Measurements from ENCODE around the gene ZFYVE1.
A peak's percentile ranks its signal among the peaks of the same experiment; 100 is the strongest.
"Not testable (repeated sequence)": the region's sequence is repeated elsewhere in the genome, so short reads cannot be mapped to it uniquely, and the experiment has no call there.

ZFYVE1 gene

GRCh38 chr14:73003681-73004080 is 23.2 kb downstream of the ZFYVE1 start:
- DNase-seq, result no peak

GRCh38 chr14:73000073-73000472 is 26.8 kb downstream of the ZFYVE1 start:
- no peak for DNase-seq

DNA sequence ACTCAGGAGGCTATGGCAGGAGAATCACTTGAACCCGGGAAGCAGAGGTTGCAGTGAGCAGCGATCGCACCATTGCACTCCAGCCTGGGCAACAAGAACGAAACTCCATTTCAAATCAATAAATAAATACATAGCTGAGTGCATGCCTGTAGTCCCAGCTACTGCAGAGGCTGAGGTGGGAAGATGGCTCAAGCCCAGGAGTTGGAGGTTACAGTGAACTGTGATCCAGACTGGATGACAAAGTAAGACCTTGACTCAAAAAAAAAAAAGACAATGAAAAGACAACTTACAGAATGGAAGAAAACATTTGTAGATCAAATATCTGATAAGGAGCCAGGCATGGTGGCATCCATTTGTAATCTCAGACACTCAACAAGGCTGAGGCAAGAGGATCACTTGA is 27.6 kb downstream of the ZFYVE1 start:
- DNase-seq, result no peak

- DNase-seq, result no peak
Observed at GRCh38 chr14:72998252-72998903, 28.5 kb downstream of the ZFYVE1 start.

- DNase-seq, result no peak
Observed at GRCh38 chr14:72996916-72997315, 30.0 kb downstream of the ZFYVE1 start.

- no peak for DNase-seq
Observed at GRCh38 chr14:72990171-72990570, 36.7 kb downstream of the ZFYVE1 start.

- no peak for DNase-seq
Observed at GRCh38 chr14:72986857-72987256, 40.0 kb downstream of the ZFYVE1 start.

GRCh38 chr14:72986214-72986613 is 40.7 kb downstream of the ZFYVE1 start:
- no peak for DNase-seq

- no peak for DNase-seq
Observed at GRCh38 chr14:72982146-72982708, 44.7 kb downstream of the ZFYVE1 start.

GRCh38 chr14:72980863-72981262 is 46.0 kb downstream of the ZFYVE1 start:
- DNase-seq, result no peak

DNA sequence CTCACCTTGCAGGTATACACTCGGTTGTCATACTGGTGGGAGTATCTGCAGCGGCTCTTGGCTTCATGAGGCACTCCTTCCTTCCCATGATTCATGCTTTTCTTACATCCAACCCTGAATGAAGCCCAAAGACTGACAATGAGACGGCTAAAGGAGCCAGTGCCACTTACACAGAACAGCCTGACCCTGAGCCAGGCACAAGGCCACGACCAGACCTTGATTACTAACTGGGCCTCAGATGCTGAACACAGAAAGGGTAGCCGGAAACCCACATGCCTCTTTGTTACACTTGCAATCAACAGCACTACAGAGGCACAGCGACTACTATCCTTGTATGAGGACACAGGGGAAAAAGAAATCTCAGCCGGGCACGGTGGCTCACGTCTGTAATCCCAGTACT is 48.0 kb downstream of the ZFYVE1 start:
- DNase-seq, result no peak

DNA sequence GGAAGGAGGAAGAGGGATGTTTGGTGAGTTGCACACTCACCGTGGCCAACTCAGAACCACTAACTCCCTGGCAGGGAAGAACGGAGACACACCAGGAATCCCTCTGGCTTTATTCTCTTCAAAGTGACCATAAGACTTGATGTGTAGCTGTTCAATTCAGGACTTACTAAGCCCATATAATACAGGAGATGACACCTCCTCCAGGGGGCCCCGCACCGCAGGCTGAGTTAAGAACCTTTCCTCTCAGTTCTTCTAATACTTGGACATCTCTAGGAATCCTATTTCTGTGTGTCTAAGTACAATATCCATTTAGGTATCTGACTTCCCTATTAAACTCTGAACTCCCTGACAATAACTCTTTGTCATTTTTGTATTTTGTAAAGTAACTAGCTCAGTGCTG is 51.1 kb downstream of the ZFYVE1 start:
- DNase-seq, result no peak

GRCh38 chr14:72974661-72975060 is 52.2 kb downstream of the ZFYVE1 start:
- DNase-seq, result no peak

GRCh38 chr14:72970824-72971434 is 56.0 kb downstream of the ZFYVE1 start:
- DNase-seq, result no peak

DNA sequence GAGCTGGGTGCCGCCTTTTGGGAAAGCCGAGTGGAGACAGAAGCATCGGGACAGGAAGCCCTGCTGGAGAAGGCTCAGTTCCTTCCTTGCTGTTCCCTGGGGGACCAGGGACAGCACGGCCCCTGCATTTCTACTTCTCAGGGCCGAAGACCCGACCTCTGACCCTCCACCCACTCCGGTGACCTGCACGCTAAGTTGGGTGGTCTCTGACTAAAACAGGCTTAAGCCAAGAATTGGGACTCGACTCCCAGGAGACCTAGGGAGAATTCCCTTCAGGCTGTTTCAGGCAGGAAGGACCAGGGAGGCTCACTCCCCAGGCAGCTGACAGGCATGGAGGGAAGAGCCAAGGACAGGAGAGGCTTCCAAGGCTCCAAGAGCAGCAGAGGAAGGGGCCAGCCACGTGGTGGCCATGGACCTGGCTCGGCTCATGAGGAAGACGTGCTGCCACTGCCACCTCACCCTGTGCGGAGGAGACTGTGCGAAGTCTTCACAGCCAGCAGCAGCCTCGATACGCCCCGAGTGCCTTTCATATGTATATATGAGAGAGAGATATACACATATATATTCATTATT is 56.8 kb downstream of the ZFYVE1 start:
- no peak for DNase-seq

DNA sequence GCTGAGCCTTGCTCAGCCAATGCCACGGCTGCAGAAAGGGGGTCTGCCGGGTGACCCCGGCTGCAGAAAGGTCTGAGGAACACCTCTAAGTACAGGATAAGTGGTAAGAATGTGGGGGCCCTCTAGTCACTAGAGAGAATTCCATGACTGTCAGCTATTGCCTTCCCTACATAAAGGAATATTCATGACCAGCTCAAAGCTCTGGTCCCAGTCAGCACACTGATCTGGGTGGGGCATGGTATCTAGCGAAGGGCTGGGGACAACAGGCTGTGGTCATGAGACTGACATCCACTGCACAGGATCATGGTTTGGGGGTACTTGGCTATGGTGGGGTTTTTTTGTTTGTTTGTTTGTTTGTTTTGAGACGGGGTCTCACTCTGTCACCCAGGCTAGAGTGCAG is 58.6 kb downstream of the ZFYVE1 start:
- DNase-seq, result no peak

GRCh38 chr14:72966038-72966437 is 60.9 kb downstream of the ZFYVE1 start:
- DNase-seq, result no peak

DNA sequence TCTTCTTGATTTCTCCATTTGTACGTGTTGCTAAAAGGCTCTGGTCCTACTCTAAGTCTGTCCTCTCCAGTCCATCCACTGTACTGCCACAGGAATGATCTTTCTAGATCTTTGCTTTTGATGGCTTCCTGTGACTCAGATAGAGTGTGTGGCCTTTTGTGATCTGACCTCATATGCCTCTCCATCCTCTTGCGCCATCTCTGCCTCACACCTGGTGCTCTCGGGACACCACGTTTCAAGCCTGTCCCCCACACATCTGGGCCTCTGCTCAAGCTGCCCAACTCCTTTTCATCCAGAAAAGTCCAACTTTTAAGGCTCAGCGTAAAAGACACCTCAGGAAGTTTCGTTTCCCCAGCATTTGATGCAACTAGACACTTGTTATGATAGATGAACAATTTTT is 61.7 kb downstream of the ZFYVE1 start:
- no peak for DNase-seq

DNA sequence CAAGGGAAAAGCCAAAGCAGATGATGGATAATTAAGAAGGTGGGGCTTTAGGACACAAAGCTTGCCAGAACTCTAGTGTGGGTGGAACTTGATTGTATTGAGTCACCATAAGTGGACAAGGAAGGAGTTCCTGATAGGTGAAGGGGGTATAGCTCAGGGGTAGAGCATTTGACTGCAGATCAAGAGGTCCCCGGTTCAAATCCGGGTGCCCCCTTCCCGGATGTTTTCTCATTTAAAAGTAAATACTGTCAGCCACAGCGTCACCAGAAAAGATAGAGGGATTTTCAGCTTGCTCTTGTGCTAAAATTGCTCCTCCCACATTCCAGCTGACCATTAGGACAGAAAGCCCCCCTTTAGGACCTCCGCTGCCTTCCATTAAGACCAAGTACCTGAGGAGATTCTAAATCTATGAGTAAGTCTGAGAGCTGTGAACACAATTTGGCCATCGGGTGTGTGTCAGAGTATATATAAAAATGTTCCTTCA is 64.0 kb downstream of the ZFYVE1 start:
- DNase-seq, result peak; percentile 17

DNA sequence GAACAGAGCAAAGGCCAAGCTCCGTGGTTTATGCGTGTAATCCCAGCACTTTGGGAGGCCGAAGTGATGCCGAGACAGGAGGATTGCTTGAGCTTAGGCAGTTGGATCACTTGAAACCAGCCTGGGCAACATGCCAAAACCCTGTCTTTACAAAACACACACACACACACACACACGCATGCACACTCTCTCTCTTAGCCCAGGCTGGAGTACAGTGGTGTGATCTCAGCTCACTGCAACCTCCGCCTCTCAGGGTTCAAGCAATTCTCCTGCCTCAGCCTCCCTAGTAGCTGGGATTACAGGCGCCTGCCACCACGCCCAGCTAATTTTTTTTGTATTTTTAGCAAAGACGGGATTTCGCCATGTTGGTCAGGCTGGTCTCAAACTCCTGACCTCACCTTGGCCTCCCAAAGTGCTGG is 64.6 kb downstream of the ZFYVE1 start:
- not testable (repeated sequence) for DNase-seq

DNA sequence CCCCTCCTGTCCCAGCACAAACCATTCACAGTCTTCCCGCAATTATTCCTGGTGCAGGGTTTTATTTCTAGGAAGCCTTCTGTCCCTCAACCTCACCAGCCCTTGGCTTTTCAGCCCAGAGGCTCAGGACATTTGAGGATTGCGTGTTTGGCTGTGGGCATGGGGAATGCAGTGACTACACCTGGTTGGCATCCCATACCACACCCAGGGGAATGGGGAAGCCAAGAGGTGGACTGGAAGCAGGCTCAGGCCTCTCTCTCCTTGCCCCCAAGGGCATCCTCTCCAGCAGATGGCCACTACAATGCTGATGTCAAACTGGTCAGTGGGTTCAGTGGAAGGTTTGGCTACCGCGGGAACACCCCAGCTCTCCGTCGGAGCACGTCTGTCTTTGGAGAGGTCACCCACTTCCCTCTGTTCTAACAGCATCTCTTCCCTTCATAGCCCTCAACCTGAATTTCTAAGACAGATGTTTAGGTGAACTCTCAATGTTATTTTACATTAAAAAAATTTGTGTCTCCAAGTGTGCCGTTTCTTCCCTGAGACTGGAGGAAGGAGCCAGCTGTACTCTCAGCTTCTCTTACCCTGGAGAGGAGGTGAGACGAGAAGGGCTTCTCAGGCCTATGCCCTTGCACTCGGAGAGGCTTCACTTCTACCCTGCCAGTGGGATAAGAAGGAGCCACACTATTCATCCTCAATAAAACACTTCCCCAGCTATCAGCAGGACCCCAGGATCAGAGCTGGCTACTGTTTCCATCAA is 65.1 kb downstream of the ZFYVE1 start:
- DNase-seq, result no peak

- DNase-seq, result not testable (repeated sequence)
Observed at GRCh38 chr14:72961016-72961415, 65.9 kb downstream of the ZFYVE1 start.

GRCh38 chr14:72958548-72958947 is 68.4 kb downstream of the ZFYVE1 start:
- DNase-seq, result no peak

All from OCI-M1 (cell line).